Breast epithelium (tissue), 4 donors: Measurements from ENCODE around the gene PHACTR1. TPM values are rescaled to one million over a fixed set of nuclear protein-coding genes. Genes with fewer than 3 reads are reported as not detected.

Experiments
- DNase-seq, 2 donors: peaks; one replicate each; pipeline ENCODE4 v3.0.0-alpha.2; 2019; ENCODE audit warnings: low spot score in 2 of 2
- H3K27ac ChIP-seq, 2 donors: fragments of 200-600 bp; sonication (generic) in 1 of 2; one replicate each; pipeline ENCODE4 v1.5.1; 2016 to 2019; ENCODE audit warnings: mild to moderate bottlenecking in 1 of 2
- H3K27me3 ChIP-seq, 2 donors: fragments of 200-600 bp; sonication (generic) in 1 of 2; one replicate each; pipeline versions ENCODE4 v1.5.1 to v1.6.0; 2017 to 2019; ENCODE audit warnings: control low read depth in 1 of 2, mild to moderate bottlenecking in 1 of 2
- H3K36me3 ChIP-seq: fragments of 200-600 bp; one replicate; pipeline ENCODE4 v1.5.1; 2019
- H3K4me1 ChIP-seq, 2 donors: fragments of 200-600 bp; sonication (generic); one replicate each; pipeline ENCODE4 v1.5.1; 2016 to 2019; ENCODE audit warnings: control low read depth in 1 of 2
- H3K4me3 ChIP-seq, 3 donors: fragments of 200-600 bp; sonication (generic); 1 replicate in 2 of 3; 2 replicates in 1 of 3; pipeline ENCODE4 v1.5.1; 2016 to 2019; ENCODE audit warnings: mild to moderate bottlenecking in 3 of 3, moderate library complexity in 2 of 3
- H3K9me3 ChIP-seq, 2 donors: fragments of 200-600 bp; sonication (generic) in 1 of 2; one replicate each; pipeline ENCODE4 v1.5.1; 2016 to 2019; ENCODE audit warnings: control low read depth in 1 of 2
- POLR2A ChIP-seq: fragments of 450-650 bp; IDR thresholded peaks from one replicate; pipeline ENCODE4 v1.6.1; 2016; ENCODE audit warnings: antibody characterized with exemption, mild to moderate bottlenecking, moderate library complexity
- POLR2AphosphoS5 ChIP-seq, 3 donors: sonication (generic); formaldehyde crosslinking; IDR thresholded peaks; one replicate each; pipeline ENCODE4 v1.6.1; 2017; ENCODE audit warnings: antibody characterized with exemption in 3 of 3
- intact Hi-C: fragments of 100-400 bp; cut with DNase I; formaldehyde crosslinking; loops from one replicate; pipeline ENCODE4 v1.15.1; 2023; ENCODE audit warnings: low total_unique reads
- total RNA-seq, 3 donors: library from RNA; depleted of rRNA; stranded (reverse); fragments of >200 nt; gene quantifications; one replicate each; pipeline ENCODE4 v1.1.0, GENCODE V29; 2016
- TF ChIP-seq, protein P1 (sequence below), 3 donors: fragments of 450-650 bp; IDR thresholded peaks; one replicate each; pipeline ENCODE4 v1.5.1; 2016 to 2017; ENCODE audit warnings: antibody characterized with exemption in 3 of 3, mild to moderate bottlenecking in 3 of 3, moderate library complexity in 3 of 3

PHACTR1 gene
- total RNA-seq, 3 donors from 2014 or later = 4.1 to 5.6 (median 4.6) TPM

GRCh38 chr6:13135152-13135551 is 418.6 kb downstream of the PHACTR1 start:
- H3K27me3 ChIP-seq = no peaks in the 10 kb centered on the region
- no peaks in the 10 kb centered on the region for H3K36me3 ChIP-seq
- no peak for TF ChIP-seq POLR2A
- TF ChIP-seq, protein P1, sequence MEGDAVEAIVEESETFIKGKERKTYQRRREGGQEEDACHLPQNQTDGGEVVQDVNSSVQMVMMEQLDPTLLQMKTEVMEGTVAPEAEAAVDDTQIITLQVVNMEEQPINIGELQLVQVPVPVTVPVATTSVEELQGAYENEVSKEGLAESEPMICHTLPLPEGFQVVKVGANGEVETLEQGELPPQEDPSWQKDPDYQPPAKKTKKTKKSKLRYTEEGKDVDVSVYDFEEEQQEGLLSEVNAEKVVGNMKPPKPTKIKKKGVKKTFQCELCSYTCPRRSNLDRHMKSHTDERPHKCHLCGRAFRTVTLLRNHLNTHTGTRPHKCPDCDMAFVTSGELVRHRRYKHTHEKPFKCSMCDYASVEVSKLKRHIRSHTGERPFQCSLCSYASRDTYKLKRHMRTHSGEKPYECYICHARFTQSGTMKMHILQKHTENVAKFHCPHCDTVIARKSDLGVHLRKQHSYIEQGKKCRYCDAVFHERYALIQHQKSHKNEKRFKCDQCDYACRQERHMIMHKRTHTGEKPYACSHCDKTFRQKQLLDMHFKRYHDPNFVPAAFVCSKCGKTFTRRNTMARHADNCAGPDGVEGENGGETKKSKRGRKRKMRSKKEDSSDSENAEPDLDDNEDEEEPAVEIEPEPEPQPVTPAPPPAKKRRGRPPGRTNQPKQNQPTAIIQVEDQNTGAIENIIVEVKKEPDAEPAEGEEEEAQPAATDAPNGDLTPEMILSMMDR (IDR thresholded peaks at IDR 0.05) = no peak
- no peak for TF ChIP-seq POLR2AphosphoS5 (IDR thresholded peaks at IDR 0.05)
- no peaks in the 10 kb centered on the region for H3K9me3 ChIP-seq
- H3K4me3 ChIP-seq = no peak overlapping the region
- H3K4me1 ChIP-seq = no peaks in the 10 kb centered on the region
- no peak overlapping the region for H3K27ac ChIP-seq
- no peak for DNase-seq
- intact Hi-C loops = no loop called here

- intact Hi-C loops = no loop called here
- Histone ChIP-seq H3K4me3 (no peak overlapping the region), H3K27me3 (no peaks in the 10 kb centered on the region), H3K4me1 (no peaks in the 10 kb centered on the region), H3K9me3 (no peaks in the 10 kb centered on the region), H3K36me3 (no peaks in the 10 kb centered on the region), H3K27ac (no peak overlapping the region)
- DNase-seq = no peak
- TF ChIP-seq POLR2A = no peak
- no peak for TF ChIP-seq POLR2AphosphoS5 (IDR thresholded peaks at IDR 0.05)
- TF ChIP-seq, protein P1 (IDR thresholded peaks at IDR 0.05) = no peak
These were observed 422.6 kb downstream of the PHACTR1 start for GRCh38 chr6:13139119-13139518.

GRCh38 chr6:13140980-13141379 is 424.4 kb downstream of the PHACTR1 start:
- no peak for TF ChIP-seq POLR2AphosphoS5 (IDR thresholded peaks at IDR 0.05)
- TF ChIP-seq POLR2A = no peak
- TF ChIP-seq, protein P1 (IDR thresholded peaks at IDR 0.05) = no peak
- no peaks in the 10 kb centered on the region for H3K27me3 ChIP-seq
- no peaks in the 10 kb centered on the region for H3K4me1 ChIP-seq
- DNase-seq = no peak
- intact Hi-C loops = no loop called here
- H3K9me3 ChIP-seq = no peaks in the 10 kb centered on the region
- H3K36me3 ChIP-seq = no peaks in the 10 kb centered on the region
- H3K27ac ChIP-seq = no peak overlapping the region
- no peak overlapping the region for H3K4me3 ChIP-seq

- no peak for DNase-seq
- H3K4me1 ChIP-seq = no peaks in the 10 kb centered on the region
- no peaks in the 10 kb centered on the region for H3K9me3 ChIP-seq
- H3K27me3 ChIP-seq = no peaks in the 10 kb centered on the region
- no peak overlapping the region for H3K27ac ChIP-seq
- TF ChIP-seq, protein P1 (IDR thresholded peaks at IDR 0.05) = no peak
- H3K4me3 ChIP-seq = no peak overlapping the region
- intact Hi-C loops = no loop called here
- H3K36me3 ChIP-seq = no peaks in the 10 kb centered on the region
These were observed 424.8 kb downstream of the PHACTR1 start for GRCh38 chr6:13141387-13141786.

GRCh38 chr6:13142611-13143010 is 426.0 kb downstream of the PHACTR1 start:
- TF ChIP-seq, protein P1 (IDR thresholded peaks at IDR 0.05) = no peak
- TF ChIP-seq POLR2A (no peak), POLR2AphosphoS5 (IDR thresholded peaks at IDR 0.05) (no peak)
- Histone ChIP-seq H3K36me3 (no peaks in the 10 kb centered on the region), H3K27me3 (no peaks in the 10 kb centered on the region), H3K4me3 (no peak overlapping the region), H3K4me1 (no peaks in the 10 kb centered on the region), H3K9me3 (no peaks in the 10 kb centered on the region), H3K27ac (no peak overlapping the region)
- no peak for DNase-seq
- intact Hi-C loops = no loop called here
